GM21367 (cell line): ENCODE measurements around the gene GNB1L.

Experiments used
- ATAC-seq: cut with Tn5 transposase; IDR thresholded peaks from one replicate; pipeline ENCODE4 v1.9.1; 2021; ENCODE audit not compliant: unreplicated experiment

The GNB1L gene

GRCh38 chr22:19866665-19867009 is 12.0 kb upstream of the GNB1L start:
- no peak for ATAC-seq

DNA sequence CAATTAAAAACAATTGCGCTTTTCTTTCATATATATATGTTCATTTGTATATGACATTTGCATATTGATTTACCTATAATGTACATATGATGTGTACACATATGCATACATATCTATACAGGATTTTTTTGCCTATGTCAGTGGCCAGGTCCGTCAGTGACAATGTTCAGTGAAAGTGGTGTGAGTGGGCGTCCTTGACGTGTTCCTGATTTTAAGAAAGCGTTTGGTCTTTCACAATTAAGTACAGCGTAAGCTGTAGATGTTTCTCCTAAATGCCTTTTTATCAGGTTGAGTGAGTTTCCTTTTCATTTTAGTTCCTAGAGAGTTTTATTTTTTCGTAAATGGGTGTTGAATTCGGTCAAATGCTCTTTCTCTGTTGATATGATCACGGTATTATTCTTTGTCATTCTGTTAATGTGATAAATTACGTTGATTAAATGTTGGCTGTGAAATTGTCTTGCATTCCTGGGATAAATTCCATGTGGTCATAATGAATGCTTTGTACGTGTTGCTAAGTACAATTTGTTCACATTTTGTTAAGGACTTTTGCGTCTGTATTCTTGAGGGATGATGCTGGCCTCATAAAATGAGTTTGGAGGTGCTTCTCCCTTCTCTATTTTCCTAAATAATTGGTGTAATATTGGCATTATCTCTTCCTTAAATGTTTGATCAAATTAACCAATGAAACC is 10.6 kb upstream of the GNB1L start:
- ATAC-seq, result no peak

GRCh38 chr22:19864538-19865106 is 9.9 kb upstream of the GNB1L start:
- ATAC-seq, result no peak

DNA sequence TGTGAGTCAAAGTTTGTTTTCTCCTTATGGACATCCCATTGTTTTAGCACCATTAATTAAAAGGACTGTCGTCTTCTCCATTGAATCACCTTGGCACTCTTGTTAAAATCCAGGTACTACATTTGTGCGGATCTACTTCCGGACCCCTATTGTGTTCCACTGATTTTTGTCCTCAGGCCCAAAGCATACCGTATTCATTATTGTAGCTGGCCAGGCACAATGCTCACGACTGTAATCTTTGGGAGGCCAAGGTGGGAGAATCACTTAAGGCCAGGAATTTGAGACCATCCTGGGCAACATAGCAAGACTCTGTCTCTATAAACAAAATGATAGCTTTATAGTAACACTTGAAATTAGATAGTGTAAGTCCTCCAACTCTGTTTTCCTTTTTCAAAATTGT is 8.9 kb upstream of the GNB1L start:
- no peak for ATAC-seq

DNA sequence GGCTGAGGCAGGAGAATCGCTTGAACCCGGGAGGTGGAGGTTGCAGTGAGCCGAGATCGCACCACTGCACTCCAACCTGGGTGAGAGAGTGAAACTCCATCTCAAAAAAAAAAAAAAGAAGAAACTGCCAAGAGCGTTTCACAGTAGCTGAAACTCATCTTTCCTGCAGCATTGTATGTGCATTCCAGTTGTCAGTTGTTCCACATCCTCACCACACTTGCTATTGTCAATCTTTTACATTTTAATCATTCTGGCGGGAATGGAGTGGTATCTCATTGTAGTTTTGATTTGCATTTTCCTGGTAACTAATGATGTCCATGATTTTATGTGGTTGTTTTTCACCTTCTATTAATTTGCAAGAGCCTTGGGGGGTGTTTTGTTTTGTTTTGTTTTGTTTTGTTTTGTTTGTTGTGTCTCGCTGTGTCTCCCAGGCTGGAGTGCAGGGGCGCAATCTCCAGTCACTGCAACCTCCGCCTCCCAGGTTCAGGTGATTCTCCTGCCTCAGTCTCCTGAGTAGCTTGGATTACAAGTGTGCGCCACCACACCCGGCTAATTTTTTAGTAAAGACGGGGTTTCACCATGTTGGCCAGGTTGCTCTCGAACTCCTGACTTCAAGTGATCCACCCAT is 8.1 kb upstream of the GNB1L start:
- no peak for ATAC-seq

GRCh38 chr22:19859861-19860510 is 5.3 kb upstream of the GNB1L start:
- ATAC-seq, result no peak

- ATAC-seq, result no peak
Measured at GRCh38 chr22:19857382-19857781, 2.7 kb upstream of the GNB1L start.

DNA sequence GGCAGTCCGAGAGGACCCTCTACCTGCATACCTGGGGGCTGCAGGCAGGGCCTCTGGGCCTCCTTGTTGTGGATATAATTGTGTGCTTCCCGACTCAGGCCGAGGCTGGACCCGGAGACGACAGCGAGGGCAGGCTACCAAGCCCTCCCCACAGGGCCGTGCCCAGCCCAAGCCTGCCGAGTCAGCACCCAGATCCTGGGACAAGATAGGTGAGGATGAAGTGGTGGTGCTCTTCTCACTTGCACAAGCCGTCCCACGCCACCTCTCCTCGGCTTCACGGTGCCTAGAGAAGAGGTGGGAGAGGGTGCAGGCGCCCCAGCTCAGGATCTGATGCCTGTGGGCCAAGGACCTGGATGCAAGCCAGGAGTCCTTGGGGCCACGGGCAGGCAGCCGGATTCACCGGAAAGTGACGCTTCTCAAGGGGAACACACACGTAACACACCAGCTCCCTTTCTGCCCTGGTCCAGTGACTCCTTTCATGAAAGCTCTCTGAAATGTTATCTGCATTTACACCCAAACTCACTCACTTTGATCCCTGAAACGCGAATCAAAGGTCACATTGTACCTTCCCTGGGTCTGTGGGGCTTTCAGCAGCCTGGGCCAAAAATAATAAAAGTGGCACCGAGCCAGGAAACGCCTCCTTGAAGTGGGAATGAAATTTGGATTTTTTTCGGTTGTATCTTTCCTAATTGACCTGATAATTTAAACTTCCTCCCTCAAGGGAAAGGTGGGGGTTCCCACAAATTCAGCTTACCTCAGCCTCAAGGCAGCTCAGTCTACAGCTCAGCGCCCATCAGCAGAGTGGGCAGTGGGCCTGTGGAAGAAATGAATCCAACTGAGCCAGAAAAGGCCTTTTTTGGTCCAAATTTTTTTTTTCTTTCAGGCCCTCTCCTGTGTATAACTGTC is 1.1 kb upstream of the GNB1L start:
- peak; percentile 16 for ATAC-seq

- peak; percentile 8 for ATAC-seq
Measured at GRCh38 chr22:19853879-19854777, 546 bp downstream of the GNB1L start.

DNA sequence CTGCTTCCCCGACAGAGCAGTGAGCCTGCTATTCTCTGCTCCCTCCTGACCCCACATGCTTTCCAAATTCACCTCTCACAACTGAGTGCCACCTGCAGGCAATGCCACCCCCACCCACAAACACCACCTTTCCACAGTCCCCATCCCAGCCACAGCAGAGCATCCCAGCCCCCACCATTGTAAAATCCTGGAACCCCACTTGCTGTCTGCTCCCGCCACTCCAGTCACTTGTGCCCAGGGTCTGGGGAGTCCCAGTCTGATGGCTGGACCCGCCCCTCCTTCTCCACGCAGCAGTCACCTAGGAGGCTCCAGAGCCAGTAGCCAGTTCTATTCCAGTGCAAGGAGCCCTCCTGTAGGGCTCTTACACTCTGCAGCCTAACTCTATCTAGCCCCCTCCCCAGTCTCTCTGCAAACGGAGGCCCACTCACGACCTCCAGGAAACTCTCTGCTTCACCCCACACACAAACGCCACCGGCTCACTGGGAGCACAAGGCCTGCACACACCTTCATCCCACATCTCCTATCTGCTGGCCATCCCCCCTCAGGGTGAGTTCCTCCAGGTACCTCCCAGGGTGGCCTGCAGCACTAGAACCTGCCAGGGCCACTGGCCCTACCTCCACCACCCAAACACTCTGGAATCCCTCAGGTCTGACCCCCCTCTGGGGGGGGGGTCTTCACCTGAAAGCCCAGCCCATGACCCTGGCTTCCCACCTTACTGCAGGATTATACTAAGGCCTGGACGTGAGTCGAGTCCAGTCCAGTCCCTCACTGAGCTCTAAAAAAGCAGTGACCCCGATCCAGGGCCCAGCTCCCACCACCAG is 1.4 kb downstream of the GNB1L start:
- ATAC-seq, result no peak

GRCh38 chr22:19852177-19852781 is 2.4 kb downstream of the GNB1L start:
- ATAC-seq, result no peak

DNA sequence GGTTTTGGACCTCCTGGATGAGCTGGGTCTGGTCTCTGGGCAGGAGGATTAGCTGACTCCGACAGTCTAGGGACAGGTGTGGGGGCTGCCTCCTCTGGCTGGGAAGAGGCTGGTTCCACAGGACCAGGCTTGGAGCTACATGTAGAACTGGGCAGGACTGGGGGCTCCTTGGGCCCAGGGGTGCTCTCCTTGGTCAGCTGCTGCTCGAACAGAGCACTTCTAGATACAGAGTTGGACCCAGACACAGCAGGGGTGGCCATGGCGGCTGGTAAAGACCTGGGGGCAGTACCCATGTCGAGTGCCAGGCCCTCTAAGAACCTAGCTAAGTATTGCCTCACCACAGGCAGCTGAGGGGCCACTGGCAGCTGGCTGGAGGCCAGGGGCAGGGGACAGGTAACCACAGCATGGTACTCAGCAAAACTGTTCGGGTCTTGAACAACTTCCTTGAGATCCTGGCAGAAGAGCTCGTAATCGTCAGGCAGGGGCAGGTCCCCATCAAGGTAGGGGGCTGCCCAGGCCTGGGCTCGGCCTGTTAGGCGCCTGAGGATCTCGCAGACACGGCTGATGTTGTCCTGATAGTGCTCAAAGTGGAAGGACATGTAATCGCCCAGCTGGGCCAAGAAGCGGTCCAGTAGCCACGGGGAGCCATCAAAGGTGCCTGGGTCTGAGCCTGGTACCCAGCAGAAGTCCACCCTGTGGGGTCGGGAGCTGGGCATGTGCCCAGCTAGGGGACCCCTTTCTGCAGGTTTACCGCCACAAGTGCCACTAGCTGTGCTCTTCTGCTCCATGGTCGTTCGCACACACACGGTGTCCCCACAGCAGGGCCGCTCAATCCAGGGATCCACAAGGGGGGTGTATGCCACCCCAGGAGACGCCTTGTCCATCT is 3.1 kb downstream of the GNB1L start:
- ATAC-seq, result no peak

GRCh38 chr22:19850763-19851109 is 3.9 kb downstream of the GNB1L start:
- ATAC-seq, result no peak

- ATAC-seq, result no peak
Measured at GRCh38 chr22:19849835-19850762, 4.6 kb downstream of the GNB1L start.

DNA sequence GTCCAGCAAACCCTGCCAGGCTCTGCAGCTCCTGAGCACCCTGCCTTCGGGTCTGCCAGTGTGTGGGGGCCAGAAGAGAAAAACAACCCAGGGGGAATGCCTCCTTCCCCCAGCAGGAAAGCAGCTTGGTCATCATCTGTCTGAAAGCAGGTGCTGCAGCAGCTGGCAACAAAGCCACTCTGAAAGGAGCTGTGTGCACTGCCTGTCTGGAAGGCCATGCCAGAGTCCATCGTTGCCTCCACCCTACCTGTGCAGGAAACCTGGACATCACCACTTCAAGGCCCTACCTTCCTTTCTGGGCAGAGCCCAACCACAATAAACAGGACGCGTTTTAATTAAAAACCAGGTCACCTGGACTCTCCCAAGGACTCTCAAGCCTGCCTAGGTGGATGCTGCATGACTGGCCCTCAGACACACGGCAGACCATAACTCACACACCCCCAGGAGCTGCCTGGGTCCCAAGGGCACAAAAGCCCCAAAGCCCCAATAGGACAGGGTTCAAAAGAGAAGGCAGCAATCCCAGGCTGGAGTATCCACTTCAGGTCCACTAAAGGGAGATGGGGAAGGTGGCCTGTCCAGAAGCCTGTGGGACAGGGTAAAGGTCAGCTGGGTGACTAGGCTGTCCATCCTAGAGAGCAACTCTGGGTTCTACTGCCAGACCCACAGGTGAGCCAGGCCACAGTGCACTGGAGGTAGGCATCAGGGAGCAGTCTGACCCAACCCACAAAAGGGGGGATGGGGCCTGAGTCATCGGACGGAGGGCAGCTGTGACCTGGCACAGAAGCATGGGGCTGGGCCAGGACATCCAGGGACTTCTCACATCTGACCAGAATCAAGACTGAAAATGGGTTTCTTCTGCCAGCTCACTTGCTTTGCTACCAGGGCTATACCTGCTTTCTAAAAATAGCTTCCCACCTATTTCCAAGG is 6.1 kb downstream of the GNB1L start:
- ATAC-seq, result no peak

DNA sequence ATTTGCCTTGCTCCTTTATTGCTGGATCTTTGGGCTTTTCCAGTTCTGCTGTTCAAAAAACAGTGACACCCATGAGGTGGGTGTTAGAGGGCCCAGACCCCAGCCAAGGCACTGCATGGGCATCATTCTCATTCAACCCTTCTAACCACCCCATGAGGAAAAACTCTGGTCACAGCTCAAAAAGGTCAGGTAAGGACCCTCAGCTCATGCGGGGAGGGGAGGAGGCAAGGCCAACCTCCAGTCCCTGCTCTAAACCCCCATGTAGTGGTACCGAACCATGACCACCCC is 7.4 kb downstream of the GNB1L start:
- no peak for ATAC-seq
